Parathyroid adenoma (tissue), 2 donors: ENCODE data around the gene ARF6.

Source experiments
- H2AFZ ChIP-seq: fragments of 300-600 bp; sonication (generic); one replicate; pipeline ENCODE4 v1.7.0; 2017; ENCODE audit warnings: antibody characterized with exemption, mild to moderate bottlenecking
- H3K27ac ChIP-seq: fragments of 300-600 bp; sonication (generic); one replicate; pipeline ENCODE4 v1.7.0; 2017
- H3K27me3 ChIP-seq: fragments of 300-600 bp; sonication (generic); one replicate; pipeline ENCODE4 v1.7.0; 2017; ENCODE audit warnings: low read length; ENCODE audit not compliant: control insufficient read depth, insufficient read depth
- H3K36me3 ChIP-seq: fragments of 300-600 bp; sonication (generic); one replicate; pipeline ENCODE4 v1.7.0; 2017; ENCODE audit warnings: low read length; ENCODE audit not compliant: control insufficient read depth, insufficient read depth
- H3K4me1 ChIP-seq: fragments of 300-600 bp; sonication (generic); one replicate; pipeline ENCODE4 v1.7.0; 2017; ENCODE audit warnings: control low read depth
- H3K4me2 ChIP-seq: fragments of 300-600 bp; sonication (generic); one replicate; pipeline ENCODE4 v1.7.0; 2017; ENCODE audit warnings: low read length
- H3K4me3 ChIP-seq: fragments of 300-600 bp; sonication (generic); one replicate; pipeline ENCODE4 v1.7.0; 2017; ENCODE audit warnings: low read depth, low read length
- H3K79me2 ChIP-seq: fragments of 300-600 bp; sonication (generic); one replicate; pipeline ENCODE4 v1.7.0; 2017; ENCODE audit warnings: control low read depth
- H3K9ac ChIP-seq: fragments of 300-600 bp; sonication (generic); one replicate; pipeline ENCODE4 v1.7.0; 2017; ENCODE audit warnings: mild to moderate bottlenecking
- H3K9me3 ChIP-seq: fragments of 300-600 bp; sonication (generic); one replicate; pipeline ENCODE4 v1.7.0; 2017; ENCODE audit warnings: low read length; ENCODE audit not compliant: control insufficient read depth
- CTCF ChIP-seq: fragments of 300-600 bp; sonication (generic); IDR thresholded peaks from one replicate; pipeline ENCODE4 v1.7.0; 2017; ENCODE audit warnings: antibody characterized with exemption, mild to moderate bottlenecking
- donor health status: primary hyperparathyroidism.

Gene ARF6

GRCh38 chr14:49853158-49853477 lies 39.8 kb upstream of the ARF6 start:
- H3K4me3 ChIP-seq, result peak overlapping the region; percentile 70
- peak overlapping the region; percentile 96 for H2AFZ ChIP-seq
- peaks cover 8% of the 10 kb centered on the region for H3K4me1 ChIP-seq
- H3K27ac ChIP-seq, result peak overlapping the region; percentile 83
- peak; percentile 5 for TF ChIP-seq CTCF
- no peaks in the 10 kb centered on the region for H3K27me3 ChIP-seq
- no peaks in the 10 kb centered on the region for H3K9me3 ChIP-seq
- no peaks in the 10 kb centered on the region for H3K36me3 ChIP-seq
- H3K4me2 ChIP-seq, result peak overlapping the region; percentile 82
- peak overlapping the region; percentile 32 for H3K9ac ChIP-seq
- H3K79me2 ChIP-seq, result peaks cover 28% of the 10 kb centered on the region

DNA sequence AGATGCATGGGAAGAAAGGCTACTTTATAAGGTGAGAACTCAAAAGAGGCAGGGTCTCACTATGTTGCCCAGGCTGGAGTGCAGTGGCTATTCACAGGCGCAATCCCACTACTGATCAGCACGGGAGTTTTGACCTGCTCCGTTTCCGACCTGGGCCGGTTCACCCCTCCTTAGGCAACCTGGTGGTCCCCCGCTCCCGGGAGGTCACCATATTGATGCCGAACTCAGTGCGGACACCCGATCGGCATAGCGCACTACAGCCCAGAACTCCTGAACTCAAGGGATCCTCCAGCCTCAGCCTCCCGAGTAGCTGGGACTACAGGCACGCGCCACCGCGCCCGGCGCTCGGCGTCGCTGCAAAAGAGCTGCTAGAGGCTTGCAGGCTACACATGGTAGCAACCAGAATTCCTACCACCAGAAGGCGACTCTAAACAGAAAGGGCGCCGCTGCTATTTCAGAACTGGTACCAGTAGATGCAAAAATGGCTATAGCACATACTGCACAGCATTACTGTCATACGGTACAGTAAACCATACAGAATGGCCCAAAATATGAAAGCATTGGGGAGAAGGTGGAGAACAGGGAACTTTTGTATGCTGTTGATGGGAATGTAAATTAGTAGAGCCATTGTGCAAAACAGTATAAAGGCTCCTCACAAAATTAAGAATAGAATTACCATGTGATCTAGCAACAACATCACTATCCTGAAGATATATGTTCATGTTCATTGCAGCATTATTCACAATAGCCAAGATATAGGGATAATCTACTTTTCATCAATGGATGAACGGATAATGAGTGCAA lies 39.1 kb upstream of the ARF6 start:
- H3K4me3 ChIP-seq, result no peak overlapping the region
- H3K36me3 ChIP-seq, result no peaks in the 10 kb centered on the region
- TF ChIP-seq CTCF, result peak; percentile 75
- H2AFZ ChIP-seq, result peak overlapping the region; percentile 96
- peaks cover 28% of the 10 kb centered on the region for H3K79me2 ChIP-seq
- H3K4me1 ChIP-seq, result peaks cover 8% of the 10 kb centered on the region
- H3K9me3 ChIP-seq, result no peaks in the 10 kb centered on the region
- no peak overlapping the region for H3K9ac ChIP-seq
- H3K27ac ChIP-seq, result no peak overlapping the region
- H3K27me3 ChIP-seq, result no peaks in the 10 kb centered on the region
- no peak overlapping the region for H3K4me2 ChIP-seq

DNA sequence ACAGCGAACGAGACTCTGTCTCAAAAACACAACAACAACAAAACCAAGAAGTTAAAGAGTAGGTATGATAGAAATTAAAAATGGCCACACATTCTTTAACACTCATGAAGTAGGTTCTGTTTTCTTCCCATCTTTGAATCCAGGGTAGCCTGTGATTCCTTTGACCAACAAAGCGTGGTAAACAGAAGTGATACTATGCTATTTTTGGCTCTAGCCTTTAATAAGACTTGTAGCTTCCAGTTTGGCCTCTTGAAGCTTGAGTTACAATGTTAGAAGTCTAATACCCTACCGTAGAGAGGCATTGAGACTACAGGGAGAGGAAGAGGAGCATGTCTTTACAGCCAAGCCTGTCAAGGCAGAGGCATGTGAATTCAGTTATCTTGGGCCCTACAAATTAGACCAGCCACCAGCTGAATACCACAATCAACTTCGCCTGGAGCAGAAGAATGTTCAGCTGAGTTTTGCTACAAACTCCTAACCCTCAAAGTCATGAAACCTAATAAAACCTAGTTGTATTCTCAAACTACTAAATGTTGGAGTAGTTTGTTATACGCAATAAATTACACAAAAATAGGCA lies 35.4 kb upstream of the ARF6 start:
- Histone ChIP-seq H3K4me2 (no peak overlapping the region), H3K4me1 (no peaks in the 10 kb centered on the region), H3K36me3 (no peaks in the 10 kb centered on the region), H3K9me3 (no peaks in the 10 kb centered on the region), H3K27me3 (no peaks in the 10 kb centered on the region), H3K9ac (no peak overlapping the region), H2AFZ (no peak overlapping the region), H3K79me2 (peaks cover 7% of the 10 kb centered on the region), H3K27ac (no peak overlapping the region), H3K4me3 (no peak overlapping the region)
- no peak for TF ChIP-seq CTCF

DNA sequence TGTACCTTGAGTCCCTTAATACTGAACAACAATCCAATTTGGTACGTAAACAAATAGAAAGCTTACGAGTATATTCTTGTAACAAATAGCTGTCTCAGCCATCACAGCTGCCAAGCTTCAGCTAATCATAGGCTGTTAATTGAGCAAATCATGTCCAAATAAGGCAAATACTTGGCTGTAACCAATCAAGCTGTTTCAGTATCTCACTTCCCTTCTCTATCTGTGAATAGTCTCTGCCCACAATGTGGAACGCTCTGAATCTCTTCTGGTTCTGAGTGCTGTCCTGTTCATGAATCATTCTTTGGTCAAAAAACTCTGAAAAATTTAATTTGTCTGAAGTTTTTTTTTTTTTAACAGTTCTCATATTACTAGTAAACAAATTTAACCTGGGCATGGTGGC lies 34.5 kb upstream of the ARF6 start:
- Histone ChIP-seq H3K27ac (no peak overlapping the region), H2AFZ (no peak overlapping the region), H3K9ac (no peak overlapping the region), H3K9me3 (no peaks in the 10 kb centered on the region), H3K4me3 (no peak overlapping the region), H3K4me2 (no peak overlapping the region), H3K27me3 (no peaks in the 10 kb centered on the region), H3K36me3 (no peaks in the 10 kb centered on the region), H3K79me2 (no peaks in the 10 kb centered on the region), H3K4me1 (no peaks in the 10 kb centered on the region)
- no peak for TF ChIP-seq CTCF
